K562 (cell line): ENCODE results near the gene MARS1. TPM values are rescaled to one million over a fixed set of nuclear protein-coding genes. Genes with fewer than 3 reads are reported as not detected.

Experiments
- BDP1 ChIP-seq: IDR thresholded peaks from 3 replicates; pipeline ENCODE4 v1.6.1; 2011; ENCODE audit not compliant: insufficient read length, insufficient read depth
- CHD2 ChIP-seq: IDR thresholded peaks from 2 replicates; pipeline ENCODE4 v1.6.1; 2011; ENCODE audit warnings: low read depth, low read length
- ELK3 ChIP-seq: fragments of 450-650 bp; formaldehyde crosslinking; IDR thresholded peaks from 2 replicates; pipeline ENCODE4 v1.4.0; 2020; ENCODE audit warnings: mild to moderate bottlenecking
- ERF ChIP-seq: fragments of 450-650 bp; formaldehyde crosslinking; IDR thresholded peaks from 2 replicates; pipeline ENCODE4 v1.4.0; 2020; ENCODE audit warnings: mild to moderate bottlenecking, mixed read lengths
- ETS1 ChIP-seq: conservative IDR thresholded peaks from 2 replicates; pipeline ENCODE4 v1.6.1; 2011; ENCODE audit warnings: low read depth, mild to moderate bottlenecking, low read length; ENCODE audit not compliant: control insufficient read depth
- FOXP1 ChIP-seq: sonication (generic); formaldehyde crosslinking; IDR thresholded peaks from 2 replicates; pipeline ENCODE4 v1.8.0; 2022; ENCODE audit warnings: mild to moderate bottlenecking, missing genetic modification reagents
- GABPA ChIP-seq: fragments of 200-800 bp; sonication (Bioruptor generic); conservative IDR thresholded peaks from 2 replicates; pipeline ENCODE4 v1.6.1; 2016; ENCODE audit warnings: low read depth, missing genetic modification characterization, missing compliant biosample characterization
- MEIS2 ChIP-seq: fragments of 450-650 bp; IDR thresholded peaks from 2 replicates; pipeline ENCODE4 v1.6.1; 2014; ENCODE audit warnings: mild to moderate bottlenecking; ENCODE audit not compliant: partially characterized antibody
- MLX ChIP-seq, 2 experiments: fragments of 450-650 bp in 1 of 2; sonication (generic) in 1 of 2; formaldehyde crosslinking; conservative IDR thresholded peaks; 2 replicates each; pipeline versions ENCODE4 v1.4.0 to v1.8.1; 2020 to 2022; ENCODE audit warnings: mild to moderate bottlenecking in 1 of 2, missing genetic modification reagents in 1 of 2
- SIN3A ChIP-seq, 2 experiments: fragments of 150-350 bp in 1 of 2; IDR thresholded peaks; 2 replicates each; pipeline ENCODE4 v1.6.1; 2011 to 2016; ENCODE audit warnings: borderline replicate concordance in 2 of 2, low read depth in 2 of 2, low read length in 2 of 2, mild to moderate bottlenecking in 2 of 2, moderate library complexity in 2 of 2; ENCODE audit not compliant: control insufficient read depth in 1 of 2
- SMARCC2 ChIP-seq: fragments of 450-650 bp; IDR thresholded peaks from 2 replicates; pipeline ENCODE4 v1.6.1; 2017; ENCODE audit warnings: antibody characterized with exemption, moderate library complexity, mild to moderate bottlenecking, low read depth
- TFAP4 ChIP-seq: sonication (generic); formaldehyde crosslinking; IDR thresholded peaks from 2 replicates; pipeline ENCODE4 v1.8.0; 2022; ENCODE audit warnings: missing genetic modification reagents, mild to moderate bottlenecking, moderate library complexity, borderline replicate concordance
- TFE3 ChIP-seq: fragments of 450-650 bp; formaldehyde crosslinking; IDR thresholded peaks from 2 replicates; pipeline ENCODE4 v1.4.0; 2020; ENCODE audit warnings: mild to moderate bottlenecking, mixed read lengths
- ZNF584 ChIP-seq: fragments of 200-800 bp; sonication (Bioruptor generic); IDR thresholded peaks from 2 replicates; pipeline ENCODE4 v1.6.1; 2016; ENCODE audit warnings: low read depth, mild to moderate bottlenecking, missing genetic modification characterization, missing compliant biosample characterization
- ZNF740 ChIP-seq, 3 experiments: fragments of 200-800 bp in 1 of 3; sonication (Bioruptor generic) in 1 of 3; sonication (generic) in 1 of 3; formaldehyde crosslinking in 1 of 3; IDR thresholded peaks; 2 replicates each; pipeline versions ENCODE4 v1.6.1 to v1.8.0; 2016 to 2022; ENCODE audit warnings: mild to moderate bottlenecking in 2 of 3, missing compliant biosample characterization in 2 of 3, missing genetic modification characterization in 2 of 3, missing genetic modification reagents in 1 of 3
- ZNF780A ChIP-seq: fragments of 250-450 bp; sonication (Bioruptor Pico); IDR thresholded peaks from 2 replicates; pipeline ENCODE4 v1.5.0; 2021; ENCODE audit warnings: mild to moderate bottlenecking
- polyA plus RNA-seq, 8 experiments: library from polyadenylated mRNA; depleted of rRNA in 4 of 8; stranded (reverse) in 5 of 8; unstranded in 3 of 8; fragments of >200 nt; fragmentation: Nextera tagmentation in 2 of 8; fragmentation: Illumina TruSeq in 1 of 8; extraction: Ambion mirVana in 2 of 8; extraction: Trizol in 1 of 8; gene quantifications; 2 replicates each; pipeline versions ENCODE4 v1.2.1 to v1.2.3, GENCODE V29; 2011 to 2014; ENCODE audit warnings: inconsistent platforms in 1 of 8, missing spikeins in 1 of 8
- total RNA-seq, 7 experiments: library from RNA; depleted of rRNA in 6 of 7; stranded (reverse); fragments of >200 nt in 6 of 7; fragmentation: Illumina TruSeq in 2 of 7; extraction: Trizol in 2 of 7; gene quantifications; 2 replicates each; pipeline versions ENCODE4 v1.2.1 to v1.2.3, GENCODE V29; 2011 to 2021; ENCODE audit warnings: low replicate concordance in 1 of 7

MARS1 gene
- total and polyA plus RNA-seq, 9 of the 15 experiments (the other 6 are each of a cell fraction or from before 2014, with no cell fraction given) = 117 to 382 (median 220) TPM

- TF ChIP-seq ZNF740 (CRISPR knock-in tag; IDR thresholded peaks at IDR 0.05) (no peak), ZNF740 (tag; IDR thresholded peaks at IDR 0.05) (no peak), BDP1 (no peak), ERF (CRISPR knock-in tag) (no peak), SIN3A (IDR thresholded peaks at IDR 0.05; ENCODE audit: borderline replicate concordance in 2 of 2, control insufficient read depth in 1 of 2, low read depth in 2 of 2, low read length in 2 of 2) (no peak), SMARCC2 (0 out of 2 replicates have a peak, but pooled peaks have one; percentile 27), TFE3 (CRISPR knock-in tag) (no peak), CHD2 (no peak), TFAP4 (CRISPR knock-in tag) (no peak), ZNF780A (CRISPR knock-in tag) (no peak), ETS1 (no peak), ZNF584 (CRISPR knock-in tag) (no peak), ELK3 (CRISPR knock-in tag) (no peak), MEIS2 (peak; percentile 60), MLX (CRISPR knock-in tag; conservative IDR thresholded peaks at IDR 0.05) (no peak), GABPA (tag) (no peak), FOXP1 (no peak)
Observed at GRCh38 chr12:57545809-57546437, 58.1 kb downstream of the MARS1 start (continued).
